Hematopoietic multipotent progenitor cell treated with erythropoietin and hydrocortisone succinate and interleukin-3 and kit ligand, for 17 days (in vitro differentiated cells): ENCODE data around the gene MEIOB.
"Not testable (repeated sequence)": the region's sequence is repeated elsewhere in the genome, so short reads cannot be mapped to it uniquely, and the experiment has no call there.

Source experiments
- DNase-seq: peaks from one replicate; pipeline ENCODE4 v3.0.0-alpha.2; 2015; ENCODE audit warnings: low spot score

Gene MEIOB

DNA sequence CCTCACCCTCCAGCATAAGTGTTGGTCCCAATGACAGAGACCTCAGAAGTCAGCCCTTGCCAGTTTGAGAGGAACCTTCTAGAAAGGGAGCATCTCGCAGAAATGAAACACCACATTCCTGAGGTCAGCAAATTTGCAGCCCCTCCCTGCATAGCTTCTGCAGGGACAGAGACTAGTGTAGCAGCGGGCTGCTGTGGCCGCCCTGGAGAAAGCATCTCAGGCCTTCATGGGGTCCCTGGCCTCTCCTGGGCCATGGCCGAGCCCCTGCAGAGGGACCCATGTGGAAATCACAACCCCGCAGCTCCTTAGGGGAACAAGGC, 34.8 kb upstream of the MEIOB start:
- no peak for DNase-seq

DNA sequence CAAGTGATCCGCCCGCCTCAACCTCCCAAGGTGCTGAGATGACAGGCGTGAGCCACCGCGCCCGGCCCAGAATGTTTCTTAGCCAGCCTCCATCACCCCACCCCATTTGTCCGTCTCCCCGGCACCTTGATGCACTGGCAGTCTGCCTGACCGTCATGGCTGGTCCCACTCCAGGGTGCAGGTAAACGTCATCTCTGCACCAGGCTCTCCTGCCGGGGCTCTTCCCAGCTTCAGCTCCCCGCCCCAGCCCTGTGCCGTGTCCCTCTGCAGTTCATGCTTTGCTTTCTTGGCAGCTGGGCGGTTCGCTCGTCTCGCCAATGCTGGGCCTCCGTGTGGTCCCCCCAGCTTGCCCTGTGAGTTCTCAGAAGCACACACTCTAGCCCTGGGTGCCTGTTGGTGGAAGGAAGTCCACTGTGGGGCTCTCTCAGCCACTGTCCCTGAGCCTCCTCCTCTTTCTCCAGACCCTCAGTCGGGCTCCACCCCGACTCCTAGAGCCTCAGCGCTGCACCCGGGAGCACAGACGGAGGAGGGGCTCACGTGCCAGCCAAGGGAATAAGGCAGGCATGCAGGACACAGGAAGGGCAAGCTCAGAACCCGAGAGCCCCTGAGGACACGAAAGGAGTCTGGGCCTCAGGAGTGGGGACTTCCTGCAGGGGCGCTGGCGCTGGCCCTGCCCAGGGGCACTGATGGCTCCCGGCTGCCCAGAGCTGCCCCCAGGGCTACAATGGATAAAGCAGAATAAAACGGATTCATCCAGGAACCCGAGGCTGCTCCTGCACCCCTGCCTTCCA, 34.3 kb upstream of the MEIOB start:
- DNase-seq: no peak

DNA sequence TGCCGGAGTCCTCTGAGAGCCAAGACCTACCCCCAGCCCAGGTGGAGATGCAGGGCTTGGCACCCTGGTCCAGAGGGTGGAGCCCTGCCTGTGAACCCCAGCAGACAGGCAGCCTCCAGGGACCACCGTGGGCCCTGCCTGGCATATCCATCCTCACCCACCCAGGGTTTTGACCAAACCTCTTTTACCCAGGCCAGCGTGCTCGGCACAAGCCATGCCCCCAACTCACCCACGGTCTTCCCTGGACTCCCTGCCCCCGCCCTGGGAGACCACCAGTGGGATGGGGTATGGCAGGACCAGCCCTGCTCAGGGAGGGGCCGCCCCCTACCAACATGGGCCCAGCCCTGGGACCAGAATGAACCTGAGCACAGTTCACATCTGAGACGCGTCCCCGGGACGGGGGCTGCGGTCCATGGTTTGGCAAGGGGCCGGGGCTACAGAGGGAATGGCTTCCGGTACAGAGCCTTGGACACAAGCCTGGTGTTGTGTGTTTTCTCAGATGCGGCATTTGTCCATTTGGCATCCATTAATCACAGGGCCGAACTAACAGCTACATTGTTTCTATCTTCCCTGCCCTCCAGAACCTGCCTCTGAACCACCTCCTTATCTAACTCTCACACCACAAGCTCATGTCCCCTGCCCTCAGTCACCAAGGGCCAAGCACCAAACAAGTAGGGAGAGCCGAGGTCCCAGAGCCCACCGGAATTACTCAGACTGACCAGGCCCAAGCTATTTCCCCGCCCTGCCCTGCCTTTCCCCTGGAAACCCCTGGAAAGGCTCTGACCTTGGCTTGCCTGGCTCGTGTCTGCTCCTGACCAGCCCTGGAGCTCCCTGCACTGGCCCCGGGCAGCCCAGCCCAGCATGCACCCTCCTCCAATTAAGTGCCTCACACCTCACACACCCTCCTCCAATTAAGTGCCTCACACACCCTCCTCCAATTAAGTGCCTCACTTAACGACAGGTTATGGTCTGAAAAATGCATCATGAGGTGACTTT, 32.2 kb upstream of the MEIOB start:
- no peak for DNase-seq

DNA sequence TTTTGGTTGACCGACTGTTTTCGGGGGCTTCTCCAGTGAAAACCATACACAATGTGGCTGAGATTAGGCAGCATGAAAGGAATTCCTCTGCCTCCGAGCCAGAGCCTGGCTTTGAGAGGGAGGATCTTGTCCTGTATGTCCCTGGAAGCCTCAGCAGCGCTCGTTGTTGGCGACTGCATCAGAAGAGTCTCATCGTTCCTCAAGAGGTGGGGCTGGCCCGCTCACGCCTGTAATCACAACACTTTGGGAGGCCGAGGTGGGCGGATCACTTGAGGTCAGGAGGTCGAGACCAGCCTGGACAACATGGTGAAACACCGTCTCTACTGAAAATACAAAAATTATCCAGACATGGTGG, 31.2 kb upstream of the MEIOB start:
- DNase-seq: no peak

GRCh38 chr16:1902547-1903219, 30.7 kb upstream of the MEIOB start:
- DNase-seq: no peak

DNA sequence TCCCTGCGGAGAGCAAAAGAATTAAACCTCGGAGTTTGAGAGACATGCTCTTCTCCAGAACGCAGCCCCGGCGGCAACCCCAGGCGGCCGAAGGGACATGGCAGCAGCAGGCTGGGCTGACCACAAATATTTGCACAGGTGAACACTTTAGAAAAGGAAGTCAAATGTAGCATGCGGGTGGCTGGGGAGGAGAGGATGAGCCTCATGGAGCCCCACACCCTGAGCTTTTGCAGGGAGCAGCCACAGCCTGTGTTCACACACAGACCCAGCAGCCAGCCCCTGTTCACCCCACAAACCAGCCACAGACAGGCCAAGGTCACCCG, 28.4 kb upstream of the MEIOB start:
- no peak for DNase-seq

GRCh38 chr16:1899641-1900451, 27.9 kb upstream of the MEIOB start:
- DNase-seq: no peak

DNA sequence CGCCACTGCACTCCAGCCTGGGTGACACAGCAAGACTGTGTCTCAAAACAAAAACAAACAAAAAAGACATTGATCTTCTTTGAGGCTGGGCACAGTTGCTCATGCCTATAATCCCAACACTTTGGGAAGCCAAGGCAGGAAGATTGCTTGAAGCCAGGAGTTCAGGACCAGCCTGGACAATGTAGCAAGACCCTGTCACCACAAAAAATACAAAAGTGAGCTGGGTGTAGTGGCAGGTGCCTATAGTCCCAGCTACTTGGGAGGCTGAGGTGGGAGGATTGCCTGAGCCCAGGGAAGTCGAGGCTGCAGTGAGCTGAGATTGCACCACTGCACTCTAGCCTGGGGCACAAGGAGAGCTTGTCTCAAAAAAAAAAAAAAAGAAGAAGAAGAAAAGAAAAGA, 25.7 kb upstream of the MEIOB start:
- not testable (repeated sequence) for DNase-seq

DNA sequence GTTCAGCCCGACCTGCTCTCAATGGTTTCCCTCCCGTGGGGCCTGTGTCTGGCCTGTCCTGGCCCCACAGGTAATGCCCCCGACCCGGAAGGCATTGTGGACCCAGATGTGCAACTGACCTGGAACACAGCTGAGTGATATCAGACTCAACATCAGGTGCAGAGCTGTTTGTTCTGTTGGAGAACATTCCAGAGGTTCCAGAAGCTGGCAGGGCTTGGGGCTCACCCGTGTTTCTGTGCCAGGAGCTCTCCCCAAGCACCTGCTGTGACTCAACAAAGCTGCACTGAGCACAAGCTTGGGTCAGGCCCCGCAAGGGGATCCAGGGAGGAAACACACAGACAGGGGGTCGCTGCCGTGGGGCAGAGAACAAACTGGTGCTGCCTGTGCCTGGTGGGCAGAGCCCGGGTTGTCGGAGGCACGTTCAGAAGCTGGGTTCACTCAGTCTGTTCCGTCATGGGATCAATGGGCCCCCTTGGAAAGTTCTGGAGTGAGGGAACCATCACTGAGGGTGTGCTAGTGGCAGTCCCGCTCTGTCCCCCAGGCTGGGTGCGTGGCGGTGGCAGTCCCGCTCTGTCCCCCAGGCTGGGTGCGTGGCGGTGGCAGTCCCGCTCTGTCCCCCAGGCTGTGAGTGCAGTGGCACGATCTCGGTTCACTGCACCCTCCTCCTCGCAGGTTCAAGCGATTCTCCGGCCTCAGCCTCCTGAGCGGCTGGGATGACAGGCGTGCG, 24.1 kb upstream of the MEIOB start:
- no peak for DNase-seq

GRCh38 chr16:1895068-1895467, 23.1 kb upstream of the MEIOB start:
- DNase-seq: no peak

DNA sequence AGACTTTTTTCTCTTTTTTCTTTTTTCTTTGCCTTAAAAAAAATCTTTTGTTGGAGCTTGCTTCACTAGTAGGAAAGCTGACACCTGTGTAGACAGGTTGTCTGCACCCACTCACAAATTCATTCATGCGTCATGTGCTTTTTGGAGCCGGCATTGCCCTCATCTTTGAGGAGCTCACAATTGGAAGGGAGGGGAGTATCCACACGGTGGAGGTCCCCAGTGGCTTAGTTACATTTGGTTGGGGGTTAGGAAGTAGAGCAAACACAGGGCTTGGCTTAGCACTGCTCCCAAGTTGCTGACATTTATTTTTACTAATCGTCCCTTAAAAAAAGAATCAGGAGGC, 18.7 kb upstream of the MEIOB start:
- no peak for DNase-seq

- DNase-seq: no peak
Observed at GRCh38 chr16:1890024-1890707, 18.2 kb upstream of the MEIOB start.

DNA sequence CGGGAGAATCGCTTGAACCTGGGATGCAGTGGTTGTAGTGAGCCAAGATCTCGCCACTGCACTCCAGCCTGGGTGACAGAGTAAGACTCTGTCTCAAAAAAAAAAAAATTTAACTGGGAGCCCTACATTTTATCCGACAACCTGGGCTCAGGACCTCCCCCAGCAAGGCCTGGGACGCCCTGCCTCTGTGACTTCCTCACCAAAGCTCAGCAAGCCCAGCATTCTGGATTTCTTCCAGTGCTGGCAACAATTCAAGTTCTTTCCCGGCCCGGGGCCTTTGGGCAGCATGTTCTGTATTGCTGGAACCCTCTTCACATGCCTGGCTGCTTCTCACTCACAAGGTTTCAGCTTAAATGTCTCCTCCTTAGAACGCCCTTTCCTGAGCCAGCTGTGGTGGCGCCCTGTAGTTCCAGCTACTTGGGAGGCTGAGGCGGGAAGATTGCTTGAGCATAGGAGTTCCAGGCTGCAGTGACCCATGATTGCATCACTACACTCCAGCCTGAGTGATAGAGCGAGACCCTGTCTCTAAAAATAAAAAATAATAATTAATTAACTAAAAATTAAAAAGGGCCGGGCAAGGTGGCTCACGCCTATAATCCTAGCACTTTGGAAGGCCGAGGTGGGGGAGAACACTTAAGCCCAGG, 15.9 kb upstream of the MEIOB start:
- no peak for DNase-seq

- DNase-seq: no peak
Observed at GRCh38 chr16:1884889-1885288, 12.9 kb upstream of the MEIOB start.

GRCh38 chr16:1884155-1884760, 12.3 kb upstream of the MEIOB start:
- no peak for DNase-seq

DNA sequence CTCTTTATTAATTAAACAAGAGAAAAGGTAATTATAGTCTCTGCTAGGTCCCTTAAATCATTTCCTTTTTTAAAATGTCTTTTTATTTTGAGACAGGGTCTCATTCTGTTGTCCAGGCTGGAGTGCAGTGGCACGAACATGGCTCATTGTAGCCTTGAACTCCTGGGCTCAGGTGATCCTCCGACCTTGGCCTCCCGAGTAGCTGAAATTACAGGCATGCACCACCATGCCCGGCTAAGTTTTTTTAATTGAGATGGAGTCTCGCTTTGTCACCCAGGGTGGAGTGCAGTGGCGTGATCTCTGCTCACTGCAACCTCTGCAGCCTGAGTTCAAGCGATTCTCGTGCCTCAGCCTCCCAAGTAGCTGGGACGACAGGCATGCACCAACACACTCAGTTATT, 9.2 kb upstream of the MEIOB start:
- DNase-seq: not testable (repeated sequence)

GRCh38 chr16:1879477-1879876, 7.5 kb upstream of the MEIOB start:
- no peak for DNase-seq

DNA sequence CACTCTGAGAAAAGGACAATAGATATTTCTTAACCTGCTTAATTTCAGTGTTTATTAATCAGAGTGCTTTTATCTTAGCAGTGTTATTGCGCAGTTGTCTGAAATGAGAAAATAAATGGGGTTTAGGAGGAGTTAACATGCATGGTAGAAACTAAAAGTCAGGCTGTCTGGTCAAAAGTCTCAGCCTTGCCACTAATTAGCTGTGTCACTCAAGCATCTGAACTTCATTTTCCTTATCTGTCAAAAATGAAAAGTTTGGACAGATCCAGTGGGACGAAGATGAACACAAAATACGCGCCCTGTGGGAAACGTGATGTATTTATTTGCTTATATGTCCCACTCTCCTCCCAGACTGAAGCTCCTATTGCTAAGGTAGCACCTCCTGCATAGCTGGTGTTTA, 6.3 kb upstream of the MEIOB start:
- no peak for DNase-seq

DNA sequence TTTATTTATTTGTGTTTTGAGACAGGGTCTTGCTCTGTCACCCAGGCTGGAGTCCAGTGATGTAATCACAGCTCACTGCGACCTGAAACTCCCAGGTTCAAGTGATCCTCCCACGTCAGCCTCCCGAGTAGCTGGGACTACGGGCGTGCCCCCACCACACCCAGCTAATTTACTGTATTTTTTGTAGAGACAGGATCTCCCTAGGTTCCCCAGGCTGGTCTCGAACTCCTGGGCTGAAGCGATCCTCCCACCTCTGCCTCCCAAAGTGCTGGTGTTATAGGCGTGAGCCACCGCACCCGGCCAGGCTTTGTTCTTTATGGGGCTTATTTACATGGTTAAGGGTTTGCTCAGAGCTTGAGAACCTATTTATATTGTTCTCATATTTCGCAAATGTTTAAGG, 5.8 kb upstream of the MEIOB start:
- no peak for DNase-seq

GRCh38 chr16:1877089-1877488, 5.1 kb upstream of the MEIOB start:
- DNase-seq: no peak
